HEK293 (cell line): ENCODE measurements around the gene RAC2.

ENCODE experiments used
- BCL11B ChIP-seq: fragments of 450-650 bp; formaldehyde crosslinking; IDR thresholded peaks from 2 replicates; pipeline ENCODE4 v1.5.1; 2016; ENCODE audit warnings: low read depth, missing biosample characterization, missing genetic modification characterization
- GFI1B ChIP-seq: fragments of 450-650 bp; formaldehyde crosslinking; IDR thresholded peaks from 2 replicates; pipeline ENCODE4 v1.5.1; 2016; ENCODE audit warnings: missing biosample characterization, missing genetic modification characterization
- GLI4 ChIP-seq: fragments of 450-650 bp; formaldehyde crosslinking; IDR thresholded peaks from 2 replicates; pipeline ENCODE4 v1.5.1; 2016; ENCODE audit warnings: missing biosample characterization, missing genetic modification characterization
- KLF1 ChIP-seq: fragments of 450-650 bp; formaldehyde crosslinking; IDR thresholded peaks from 2 replicates; pipeline ENCODE4 v1.5.1; 2016; ENCODE audit warnings: missing biosample characterization, missing genetic modification characterization
- KLF10 ChIP-seq: fragments of 450-650 bp; IDR thresholded peaks from 2 replicates; pipeline ENCODE4 v1.5.1; 2018; ENCODE audit warnings: missing biosample characterization, mild to moderate bottlenecking, missing genetic modification characterization
- KLF16 ChIP-seq: fragments of 450-650 bp; formaldehyde crosslinking; IDR thresholded peaks from 2 replicates; pipeline ENCODE4 v1.5.1; 2017; ENCODE audit warnings: missing biosample characterization, missing genetic modification characterization
- MYNN ChIP-seq: fragments of 450-650 bp; formaldehyde crosslinking; IDR thresholded peaks from 2 replicates; pipeline ENCODE4 v1.5.1; 2016; ENCODE audit warnings: missing biosample characterization, missing genetic modification characterization, borderline replicate concordance
- PRDM1 ChIP-seq: fragments of 450-650 bp; formaldehyde crosslinking; IDR thresholded peaks from 2 replicates; pipeline ENCODE4; 2016; ENCODE audit warnings: missing biosample characterization, missing genetic modification characterization
- TCF7L2 ChIP-seq: IDR thresholded peaks from 2 replicates; pipeline ENCODE4 v1.6.1; 2011; ENCODE audit warnings: low read depth, mild to moderate bottlenecking, inconsistent platforms, low read length, moderate library complexity, borderline replicate concordance
- YY1 ChIP-seq: fragments of 450-650 bp; formaldehyde crosslinking; IDR thresholded peaks from 2 replicates; pipeline ENCODE4 v1.5.1; 2018; ENCODE audit warnings: missing biosample characterization, missing genetic modification characterization
- ZBTB17 ChIP-seq: fragments of 450-650 bp; formaldehyde crosslinking; IDR thresholded peaks from 2 replicates; pipeline ENCODE4 v1.5.1; 2016; ENCODE audit warnings: missing biosample characterization, missing genetic modification characterization
- ZEB2 ChIP-seq: fragments of 450-650 bp; formaldehyde crosslinking; IDR thresholded peaks from 2 replicates; pipeline ENCODE4 v1.5.1; 2016; ENCODE audit warnings: missing biosample characterization, missing genetic modification characterization
- ZNF2 ChIP-seq: fragments of 450-650 bp; formaldehyde crosslinking; IDR thresholded peaks from 2 replicates; pipeline ENCODE4 v1.5.1; 2016; ENCODE audit warnings: missing biosample characterization, missing genetic modification characterization
- ZNF302 ChIP-seq: fragments of 450-650 bp; formaldehyde crosslinking; IDR thresholded peaks from 2 replicates; pipeline ENCODE4 v1.5.1; 2016; ENCODE audit warnings: missing biosample characterization, missing genetic modification characterization, low read depth
- ZNF416 ChIP-seq: fragments of 450-650 bp; formaldehyde crosslinking; IDR thresholded peaks from 2 replicates; pipeline ENCODE4 v1.5.1; 2016; ENCODE audit warnings: missing biosample characterization, missing genetic modification characterization
- ZNF48 ChIP-seq: fragments of 450-650 bp; formaldehyde crosslinking; IDR thresholded peaks from 2 replicates; pipeline ENCODE4 v1.5.1; 2016; ENCODE audit warnings: missing biosample characterization, missing genetic modification characterization
- ZNF626 ChIP-seq: fragments of 450-650 bp; sonication (Bioruptor Pico); formaldehyde crosslinking; IDR thresholded peaks from 2 replicates; pipeline ENCODE4 v1.5.1; 2018; ENCODE audit warnings: missing biosample characterization, missing genetic modification characterization, inconsistent platforms
- ZNF777 ChIP-seq: fragments of 450-650 bp; formaldehyde crosslinking; IDR thresholded peaks from 2 replicates; pipeline ENCODE4 v1.5.1; 2017; ENCODE audit warnings: missing biosample characterization, missing genetic modification characterization, borderline replicate concordance
- ZSCAN16 ChIP-seq: fragments of 450-650 bp; formaldehyde crosslinking; IDR thresholded peaks from 2 replicates; pipeline ENCODE4 v1.5.1; 2016; ENCODE audit warnings: missing biosample characterization, missing genetic modification characterization
- TF ChIP-seq, protein P1 (sequence below): fragments of 450-650 bp; formaldehyde crosslinking; IDR thresholded peaks from 2 replicates; pipeline ENCODE4 v1.5.1; 2016; ENCODE audit warnings: missing biosample characterization, missing genetic modification characterization
- TF ChIP-seq, protein P2 (sequence below): fragments of 450-650 bp; formaldehyde crosslinking; IDR thresholded peaks from 2 replicates; pipeline ENCODE4 v1.5.1; 2016; ENCODE audit warnings: missing biosample characterization, missing genetic modification characterization
- TF ChIP-seq, protein P3 (sequence below): fragments of 450-650 bp; IDR thresholded peaks from 2 replicates; pipeline ENCODE4 v1.5.1; 2018; ENCODE audit warnings: missing biosample characterization, missing genetic modification characterization
- TF ChIP-seq, protein P4 (sequence below): fragments of 450-650 bp; formaldehyde crosslinking; IDR thresholded peaks from 2 replicates; pipeline ENCODE4 v1.5.1; 2017; ENCODE audit warnings: missing biosample characterization, missing genetic modification characterization
- TF ChIP-seq, protein P5 (sequence below): fragments of 450-650 bp; formaldehyde crosslinking; IDR thresholded peaks from 2 replicates; pipeline ENCODE4 v1.5.1; 2016; ENCODE audit warnings: missing biosample characterization, missing genetic modification characterization
- TF ChIP-seq, protein P6 (sequence below): fragments of 450-650 bp; formaldehyde crosslinking; IDR thresholded peaks from 2 replicates; pipeline ENCODE4 v1.5.1; 2016; ENCODE audit warnings: missing biosample characterization, missing genetic modification characterization

The RAC2 gene

DNA sequence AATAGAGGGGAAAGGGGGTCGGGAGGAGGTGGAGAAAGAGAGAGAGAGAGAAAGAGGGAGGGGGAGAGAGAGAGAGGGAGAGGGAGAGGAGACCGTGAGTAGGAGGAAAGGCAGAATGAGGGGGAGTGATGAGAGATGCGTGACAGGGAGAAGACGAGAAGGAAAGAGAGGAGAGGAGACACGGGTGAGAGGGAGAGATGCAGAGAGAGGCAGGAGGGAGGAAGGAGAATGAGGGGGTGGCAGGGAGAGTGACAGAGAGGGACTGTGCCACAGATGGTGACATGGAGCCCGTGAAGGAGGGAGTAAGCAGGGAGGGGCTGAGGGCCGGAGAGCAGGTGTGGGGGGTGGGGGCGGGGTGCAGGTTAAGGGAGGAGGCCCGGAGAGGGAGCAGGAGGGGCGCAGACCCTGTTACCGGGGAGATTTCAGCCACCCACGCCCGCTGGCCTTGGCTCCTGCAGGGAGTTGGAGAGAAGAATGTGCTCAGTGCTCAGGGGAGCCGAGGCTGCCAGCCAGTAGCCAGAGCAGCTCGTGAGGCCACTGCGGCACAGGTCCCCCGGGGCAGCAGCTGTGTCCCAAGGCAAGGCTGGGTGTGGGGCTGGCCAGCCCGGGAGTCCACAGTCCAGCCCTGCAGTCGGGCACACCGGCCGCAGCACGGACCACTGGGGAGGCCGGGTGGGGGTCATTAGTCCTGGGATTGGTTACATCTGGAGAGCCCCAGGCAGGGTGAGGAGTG is 31.7 kb downstream of the RAC2 start, which contains the start of gene SSTR3 (continued):
- peak; percentile 11; the same call in 1 of the 2 replicates for TF ChIP-seq ZBTB17 (tag by site-specific recombination)
- TF ChIP-seq BCL11B (tag by site-specific recombination) = no peak
- TF ChIP-seq, protein P1, sequence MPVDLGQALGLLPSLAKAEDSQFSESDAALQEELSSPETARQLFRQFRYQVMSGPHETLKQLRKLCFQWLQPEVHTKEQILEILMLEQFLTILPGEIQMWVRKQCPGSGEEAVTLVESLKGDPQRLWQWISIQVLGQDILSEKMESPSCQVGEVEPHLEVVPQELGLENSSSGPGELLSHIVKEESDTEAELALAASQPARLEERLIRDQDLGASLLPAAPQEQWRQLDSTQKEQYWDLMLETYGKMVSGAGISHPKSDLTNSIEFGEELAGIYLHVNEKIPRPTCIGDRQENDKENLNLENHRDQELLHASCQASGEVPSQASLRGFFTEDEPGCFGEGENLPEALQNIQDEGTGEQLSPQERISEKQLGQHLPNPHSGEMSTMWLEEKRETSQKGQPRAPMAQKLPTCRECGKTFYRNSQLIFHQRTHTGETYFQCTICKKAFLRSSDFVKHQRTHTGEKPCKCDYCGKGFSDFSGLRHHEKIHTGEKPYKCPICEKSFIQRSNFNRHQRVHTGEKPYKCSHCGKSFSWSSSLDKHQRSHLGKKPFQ = no peak
- no peak for TF ChIP-seq ZNF2
- no peak for TF ChIP-seq ZEB2 (tag by site-specific recombination)
- TF ChIP-seq, protein P2, sequence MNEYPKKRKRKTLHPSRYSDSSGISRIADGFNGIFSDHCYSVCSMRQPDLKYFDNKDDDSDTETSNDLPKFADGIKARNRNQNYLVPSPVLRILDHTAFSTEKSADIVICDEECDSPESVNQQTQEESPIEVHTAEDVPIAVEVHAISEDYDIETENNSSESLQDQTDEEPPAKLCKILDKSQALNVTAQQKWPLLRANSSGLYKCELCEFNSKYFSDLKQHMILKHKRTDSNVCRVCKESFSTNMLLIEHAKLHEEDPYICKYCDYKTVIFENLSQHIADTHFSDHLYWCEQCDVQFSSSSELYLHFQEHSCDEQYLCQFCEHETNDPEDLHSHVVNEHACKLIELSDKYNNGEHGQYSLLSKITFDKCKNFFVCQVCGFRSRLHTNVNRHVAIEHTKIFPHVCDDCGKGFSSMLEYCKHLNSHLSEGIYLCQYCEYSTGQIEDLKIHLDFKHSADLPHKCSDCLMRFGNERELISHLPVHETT (tag by site-specific recombination) = no peak
- TF ChIP-seq, protein P3, sequence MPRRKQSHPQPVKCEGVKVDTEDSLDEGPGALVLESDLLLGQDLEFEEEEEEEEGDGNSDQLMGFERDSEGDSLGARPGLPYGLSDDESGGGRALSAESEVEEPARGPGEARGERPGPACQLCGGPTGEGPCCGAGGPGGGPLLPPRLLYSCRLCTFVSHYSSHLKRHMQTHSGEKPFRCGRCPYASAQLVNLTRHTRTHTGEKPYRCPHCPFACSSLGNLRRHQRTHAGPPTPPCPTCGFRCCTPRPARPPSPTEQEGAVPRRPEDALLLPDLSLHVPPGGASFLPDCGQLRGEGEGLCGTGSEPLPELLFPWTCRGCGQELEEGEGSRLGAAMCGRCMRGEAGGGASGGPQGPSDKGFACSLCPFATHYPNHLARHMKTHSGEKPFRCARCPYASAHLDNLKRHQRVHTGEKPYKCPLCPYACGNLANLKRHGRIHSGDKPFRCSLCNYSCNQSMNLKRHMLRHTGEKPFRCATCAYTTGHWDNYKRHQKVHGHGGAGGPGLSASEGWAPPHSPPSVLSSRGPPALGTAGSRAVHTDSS = no peak
- TF ChIP-seq PRDM1 = peak; percentile 78
- no peak for TF ChIP-seq GLI4 (tag by site-specific recombination)
- TF ChIP-seq TCF7L2 = no peak
- no peak for TF ChIP-seq ZNF302 (tag by site-specific recombination)
- TF ChIP-seq KLF10 (tag by site-specific recombination) = no peak
- TF ChIP-seq ZNF777 (tag by site-specific recombination) = no peak
- TF ChIP-seq KLF1 (tag by site-specific recombination) = peak; percentile 57
- TF ChIP-seq, protein P4, sequence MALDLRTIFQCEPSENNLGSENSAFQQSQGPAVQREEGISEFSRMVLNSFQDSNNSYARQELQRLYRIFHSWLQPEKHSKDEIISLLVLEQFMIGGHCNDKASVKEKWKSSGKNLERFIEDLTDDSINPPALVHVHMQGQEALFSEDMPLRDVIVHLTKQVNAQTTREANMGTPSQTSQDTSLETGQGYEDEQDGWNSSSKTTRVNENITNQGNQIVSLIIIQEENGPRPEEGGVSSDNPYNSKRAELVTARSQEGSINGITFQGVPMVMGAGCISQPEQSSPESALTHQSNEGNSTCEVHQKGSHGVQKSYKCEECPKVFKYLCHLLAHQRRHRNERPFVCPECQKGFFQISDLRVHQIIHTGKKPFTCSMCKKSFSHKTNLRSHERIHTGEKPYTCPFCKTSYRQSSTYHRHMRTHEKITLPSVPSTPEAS (tag by site-specific recombination) = no peak
- no peak for TF ChIP-seq ZNF416 (tag by site-specific recombination)
- TF ChIP-seq, protein P5, sequence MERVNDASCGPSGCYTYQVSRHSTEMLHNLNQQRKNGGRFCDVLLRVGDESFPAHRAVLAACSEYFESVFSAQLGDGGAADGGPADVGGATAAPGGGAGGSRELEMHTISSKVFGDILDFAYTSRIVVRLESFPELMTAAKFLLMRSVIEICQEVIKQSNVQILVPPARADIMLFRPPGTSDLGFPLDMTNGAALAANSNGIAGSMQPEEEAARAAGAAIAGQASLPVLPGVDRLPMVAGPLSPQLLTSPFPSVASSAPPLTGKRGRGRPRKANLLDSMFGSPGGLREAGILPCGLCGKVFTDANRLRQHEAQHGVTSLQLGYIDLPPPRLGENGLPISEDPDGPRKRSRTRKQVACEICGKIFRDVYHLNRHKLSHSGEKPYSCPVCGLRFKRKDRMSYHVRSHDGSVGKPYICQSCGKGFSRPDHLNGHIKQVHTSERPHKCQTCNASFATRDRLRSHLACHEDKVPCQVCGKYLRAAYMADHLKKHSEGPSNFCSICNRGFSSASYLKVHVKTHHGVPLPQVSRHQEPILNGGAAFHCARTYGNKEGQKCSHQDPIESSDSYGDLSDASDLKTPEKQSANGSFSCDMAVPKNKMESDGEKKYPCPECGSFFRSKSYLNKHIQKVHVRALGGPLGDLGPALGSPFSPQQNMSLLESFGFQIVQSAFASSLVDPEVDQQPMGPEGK (tag by site-specific recombination) = peak; percentile 56; the same call in 1 of the 2 replicates
- TF ChIP-seq GFI1B = no peak
- TF ChIP-seq, protein P6, sequence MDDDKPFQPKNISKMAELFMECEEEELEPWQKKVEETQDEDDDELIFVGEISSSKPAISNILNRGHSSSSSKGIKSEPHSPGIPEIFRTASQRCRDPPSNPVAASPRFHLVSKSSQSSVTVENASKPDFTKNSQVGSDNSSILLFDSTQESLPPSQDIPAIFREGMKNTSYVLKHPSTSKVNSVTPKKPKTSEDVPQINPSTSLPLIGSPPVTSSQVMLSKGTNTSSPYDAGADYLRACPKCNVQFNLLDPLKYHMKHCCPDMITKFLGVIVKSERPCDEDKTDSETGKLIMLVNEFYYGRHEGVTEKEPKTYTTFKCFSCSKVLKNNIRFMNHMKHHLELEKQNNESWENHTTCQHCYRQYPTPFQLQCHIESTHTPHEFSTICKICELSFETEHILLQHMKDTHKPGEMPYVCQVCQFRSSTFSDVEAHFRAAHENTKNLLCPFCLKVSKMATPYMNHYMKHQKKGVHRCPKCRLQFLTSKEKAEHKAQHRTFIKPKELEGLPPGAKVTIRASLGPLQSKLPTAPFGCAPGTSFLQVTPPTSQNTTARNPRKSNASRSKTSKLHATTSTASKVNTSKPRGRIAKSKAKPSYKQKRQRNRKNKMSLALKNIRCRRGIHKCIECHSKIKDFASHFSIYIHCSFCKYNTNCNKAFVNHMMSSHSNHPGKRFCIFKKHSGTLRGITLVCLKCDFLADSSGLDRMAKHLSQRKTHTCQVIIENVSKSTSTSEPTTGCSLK (tag by site-specific recombination) = no peak
- no peak for TF ChIP-seq ZNF626 (tag by site-specific recombination)
- no peak for TF ChIP-seq ZSCAN16 (tag by site-specific recombination)
- TF ChIP-seq ZNF48 (tag by site-specific recombination) = no peak
- TF ChIP-seq MYNN = no peak
- TF ChIP-seq YY1 (tag by site-specific recombination) = no peak
- TF ChIP-seq KLF16 (tag by site-specific recombination) = no peak
